Measurements from ENCODE around the gene ELF2. TPM values are rescaled to one million over a fixed set of nuclear protein-coding genes. Genes with fewer than 3 reads are reported as not detected.
"Not testable (repeated sequence)": the region's sequence is repeated elsewhere in the genome, so short reads cannot be mapped to it uniquely, and the experiment has no call there.

The ELF2 gene
- total RNA-seq, 1 experiment from 2014 or later: 28.5 TPM

- DNase-seq (ENCODE audit: low read depth): no peak
Observed at GRCh38 chr4:139188648-139189416, 11.8 kb upstream of the ELF2 start.

GRCh38 chr4:139184129-139184528 lies 7.1 kb upstream of the ELF2 start:
- DNase-seq (ENCODE audit: low read depth): peak; percentile 21

- peak; percentile 91 for DNase-seq (ENCODE audit: low read depth)
Observed at GRCh38 chr4:139177869-139178619, 1.0 kb upstream of the ELF2 start.

GRCh38 chr4:139176302-139177048 lies 543 bp downstream of the ELF2 start:
- DNase-seq (ENCODE audit: low read depth): peak; percentile 75

DNA sequence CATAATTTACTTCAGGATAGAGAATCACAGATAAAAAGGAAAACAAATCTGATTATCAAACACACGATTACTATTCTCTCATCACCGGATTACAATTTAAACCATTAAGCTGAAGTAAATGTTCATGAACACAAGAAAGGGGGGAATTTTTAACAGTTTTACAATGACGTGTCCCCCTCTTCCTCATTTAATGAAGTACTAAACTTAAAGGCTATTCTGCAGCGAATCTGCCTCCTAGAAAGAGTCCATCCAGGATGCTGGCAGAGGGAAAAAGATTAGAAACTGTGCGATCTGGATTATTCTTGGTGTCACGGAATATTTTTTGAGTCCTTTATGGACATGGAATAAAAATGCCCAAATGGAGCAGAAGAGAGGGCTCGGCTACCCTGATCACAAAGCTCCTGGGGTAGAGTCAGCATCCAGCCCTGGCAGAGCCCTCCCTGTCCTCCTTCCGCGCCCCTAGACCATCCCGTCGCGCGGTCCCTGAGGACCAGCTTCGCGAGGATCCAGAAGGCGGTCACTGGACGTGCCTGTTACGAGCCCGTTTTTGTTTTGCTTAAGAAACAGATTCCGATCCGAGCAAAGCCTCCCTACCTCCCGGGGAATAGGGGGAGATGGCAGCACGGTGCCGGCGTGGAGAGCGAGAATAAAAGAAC lies 1.2 kb downstream of the ELF2 start:
- DNase-seq (ENCODE audit: low read depth): no peak

GRCh38 chr4:139171876-139172691 lies 4.9 kb downstream of the ELF2 start:
- peak; percentile 50 for DNase-seq (ENCODE audit: low read depth)

DNA sequence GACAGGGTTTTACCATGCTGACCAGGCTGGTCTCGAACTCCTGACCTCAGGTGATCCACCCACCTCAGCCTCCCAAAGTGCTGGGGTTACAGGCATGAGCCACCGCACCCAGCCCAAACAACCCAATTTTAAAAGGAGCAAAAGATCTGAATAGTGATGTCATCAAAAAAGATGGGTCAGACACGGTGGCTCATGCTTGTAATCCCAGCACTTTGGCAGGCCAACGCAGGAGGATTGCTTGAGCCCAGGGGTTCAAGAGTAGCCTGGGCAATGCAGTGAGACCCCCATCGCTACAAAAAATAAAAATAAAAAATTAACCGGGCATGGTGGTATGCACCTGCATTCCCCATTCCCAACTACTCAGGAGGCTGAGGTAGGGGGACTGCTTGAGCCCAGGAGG lies 6.1 kb downstream of the ELF2 start:
- no peak for DNase-seq (ENCODE audit: low read depth)

GRCh38 chr4:139167774-139168444 lies 9.1 kb downstream of the ELF2 start:
- DNase-seq (ENCODE audit: low read depth): peak; percentile 37

DNA sequence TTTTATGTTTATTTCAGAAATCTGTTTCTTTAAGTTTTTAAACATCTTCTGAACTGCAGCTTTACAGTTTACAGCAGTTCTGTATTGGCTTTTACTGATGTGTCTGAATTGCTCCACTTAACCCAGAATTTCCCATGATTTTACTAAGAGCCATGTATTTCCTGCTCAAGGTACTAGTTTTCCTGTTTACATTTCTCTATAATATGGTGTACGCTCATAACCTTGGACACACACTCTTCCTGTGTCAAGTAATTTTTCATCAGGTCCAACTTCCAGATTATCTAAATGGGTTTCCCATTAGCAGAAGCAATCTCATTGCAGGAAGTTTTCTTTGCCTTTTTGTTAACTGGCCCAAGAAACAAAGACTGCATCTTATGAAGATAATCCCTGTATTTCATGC lies 12.3 kb downstream of the ELF2 start:
- DNase-seq (ENCODE audit: low read depth): no peak

DNA sequence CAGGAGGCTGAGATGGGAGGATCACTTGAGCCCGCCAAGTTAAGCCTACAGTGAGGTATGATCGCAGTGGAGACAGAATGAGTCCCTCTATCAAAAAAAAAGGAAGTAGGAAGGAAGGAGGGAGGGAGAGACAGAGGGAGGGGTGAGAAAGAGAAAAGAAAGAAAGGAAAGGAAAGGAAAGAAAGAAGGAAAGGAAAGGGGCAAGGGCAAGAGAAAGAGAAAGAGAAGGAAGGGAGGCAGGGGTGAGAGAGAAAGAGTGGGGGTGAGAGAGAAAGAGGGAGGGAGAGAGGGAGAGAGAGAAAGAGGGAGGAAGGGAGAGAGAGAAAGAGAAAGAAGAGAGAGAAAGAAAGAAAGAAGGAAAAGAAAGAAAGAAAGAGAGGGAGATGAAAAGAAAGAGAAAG lies 13.2 kb downstream of the ELF2 start:
- no peak for DNase-seq (ENCODE audit: low read depth)

- not testable (repeated sequence) for DNase-seq (ENCODE audit: low read depth)
Observed at GRCh38 chr4:139157977-139158376, 19.0 kb downstream of the ELF2 start.

GRCh38 chr4:139154952-139155557 lies 22.0 kb downstream of the ELF2 start:
- no peak for DNase-seq (ENCODE audit: low read depth)

- no peak for DNase-seq (ENCODE audit: low read depth)
Observed at GRCh38 chr4:139154538-139154937, 22.5 kb downstream of the ELF2 start.

DNA sequence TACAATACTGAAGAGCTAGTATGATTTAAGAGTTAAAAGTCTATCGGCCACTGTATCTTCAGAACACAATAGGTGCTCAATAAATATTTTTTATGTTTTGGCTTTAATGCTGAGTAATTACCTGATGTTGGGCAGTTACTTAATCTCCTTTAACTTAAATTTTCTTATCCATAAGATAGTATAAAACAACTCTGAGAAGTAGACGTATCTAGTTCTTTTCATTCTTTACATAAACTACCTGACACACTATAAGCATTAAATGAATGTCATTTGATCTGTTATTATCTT lies 22.9 kb downstream of the ELF2 start:
- no peak for DNase-seq (ENCODE audit: low read depth)

- no peak for DNase-seq (ENCODE audit: low read depth)
Observed at GRCh38 chr4:139153411-139154133, 23.4 kb downstream of the ELF2 start.

DNA sequence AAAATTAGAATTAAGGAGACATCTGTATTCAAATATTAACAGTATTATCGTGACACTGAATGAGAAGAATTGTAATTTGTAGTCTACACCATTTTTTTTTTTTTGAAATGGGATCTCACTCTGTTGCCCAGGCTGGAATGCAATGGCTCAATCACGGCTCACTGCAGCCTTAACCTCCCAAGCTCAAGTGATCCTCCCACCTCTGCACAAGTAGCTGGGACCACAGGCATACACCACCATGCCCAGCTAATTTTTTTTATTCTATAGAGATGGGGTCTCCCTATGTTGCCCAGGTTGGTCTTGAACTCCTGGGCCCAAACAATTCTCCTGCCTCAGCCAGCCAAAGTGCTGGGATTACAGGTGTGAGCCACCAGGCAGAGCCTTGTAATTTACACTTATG lies 24.8 kb downstream of the ELF2 start:
- no peak for DNase-seq (ENCODE audit: low read depth)

- DNase-seq (ENCODE audit: low read depth): no peak
Observed at GRCh38 chr4:139146926-139147629, 29.9 kb downstream of the ELF2 start.

DNA sequence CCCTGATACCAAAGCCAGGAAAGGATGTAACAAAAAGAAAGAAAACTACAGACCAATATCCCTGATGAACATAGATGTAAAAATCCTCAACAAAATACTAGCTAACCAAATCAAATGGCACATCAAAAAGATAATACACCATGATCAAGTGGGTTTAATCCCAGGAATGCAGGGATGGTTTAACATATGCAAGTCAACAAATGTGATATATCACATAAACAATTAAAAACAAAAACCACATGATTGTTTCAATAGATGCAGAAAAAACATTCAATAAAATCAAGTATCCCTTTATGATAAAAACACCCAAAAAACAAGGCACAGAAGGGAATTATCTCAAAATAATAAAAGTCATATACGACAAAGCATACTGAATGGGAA lies 31.5 kb downstream of the ELF2 start:
- no peak for DNase-seq (ENCODE audit: low read depth)

GRCh38 chr4:139144911-139145551 lies 32.0 kb downstream of the ELF2 start:
- DNase-seq (ENCODE audit: low read depth): no peak
